ENCODE measurements around the gene MALSU1.

DNA sequence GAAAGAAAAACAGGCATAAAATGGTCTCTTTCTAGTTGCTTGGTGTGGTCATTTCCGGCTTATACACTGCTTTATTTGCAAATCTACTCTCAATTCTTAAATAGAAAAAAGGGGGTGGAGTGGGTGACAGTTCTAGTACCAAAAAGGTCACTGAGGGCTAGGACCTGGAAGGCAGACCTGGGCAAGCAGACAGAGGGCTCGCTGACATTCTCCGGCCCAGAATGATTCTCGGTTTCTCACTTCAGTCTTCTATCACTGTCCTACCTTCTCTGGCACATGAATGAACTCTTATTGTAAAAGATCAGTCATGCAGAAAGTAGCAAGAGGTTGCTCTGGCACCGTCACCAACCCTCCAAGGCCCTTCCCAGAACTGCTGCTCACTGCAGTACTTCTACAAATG is 54.0 kb downstream of the MALSU1 start:
- TF ChIP-seq EZH2phosphoT487 (IDR thresholded peaks at IDR 0.05) (no peak), EZH2 (IDR thresholded peaks at IDR 0.05) (no peak)
- TF ChIP-seq, protein P1, sequence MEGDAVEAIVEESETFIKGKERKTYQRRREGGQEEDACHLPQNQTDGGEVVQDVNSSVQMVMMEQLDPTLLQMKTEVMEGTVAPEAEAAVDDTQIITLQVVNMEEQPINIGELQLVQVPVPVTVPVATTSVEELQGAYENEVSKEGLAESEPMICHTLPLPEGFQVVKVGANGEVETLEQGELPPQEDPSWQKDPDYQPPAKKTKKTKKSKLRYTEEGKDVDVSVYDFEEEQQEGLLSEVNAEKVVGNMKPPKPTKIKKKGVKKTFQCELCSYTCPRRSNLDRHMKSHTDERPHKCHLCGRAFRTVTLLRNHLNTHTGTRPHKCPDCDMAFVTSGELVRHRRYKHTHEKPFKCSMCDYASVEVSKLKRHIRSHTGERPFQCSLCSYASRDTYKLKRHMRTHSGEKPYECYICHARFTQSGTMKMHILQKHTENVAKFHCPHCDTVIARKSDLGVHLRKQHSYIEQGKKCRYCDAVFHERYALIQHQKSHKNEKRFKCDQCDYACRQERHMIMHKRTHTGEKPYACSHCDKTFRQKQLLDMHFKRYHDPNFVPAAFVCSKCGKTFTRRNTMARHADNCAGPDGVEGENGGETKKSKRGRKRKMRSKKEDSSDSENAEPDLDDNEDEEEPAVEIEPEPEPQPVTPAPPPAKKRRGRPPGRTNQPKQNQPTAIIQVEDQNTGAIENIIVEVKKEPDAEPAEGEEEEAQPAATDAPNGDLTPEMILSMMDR (IDR thresholded peaks at IDR 0.05) = no peak
